ENCODE results near the gene MCTP1. TPM values are rescaled to one million over a fixed set of nuclear protein-coding genes. Genes with fewer than 3 reads are reported as not detected.
A peak's percentile ranks its signal among the peaks of the same experiment; 100 is the strongest.

MCTP1 gene
- total RNA-seq (2013; cell fraction: nucleolus; rRNA removed): 892 and 904 TPM in 2 replicates
- 13.6 and 18.1 TPM in 2 replicates for total RNA-seq (2014; rRNA removed)
- 27.6 and 29.9 TPM in 2 replicates for total RNA-seq (2014; rRNA removed; fragmentation: Illumina TruSeq; extraction: Trizol)
- total RNA-seq (2021): 19.1 and 21.5 TPM in 2 replicates
- polyA plus RNA-seq (2011; ENCODE audit: low read depth): 7.6 TPM
- 45.9 and 73.0 TPM in 2 replicates for polyA plus RNA-seq (2011; rRNA removed)
- polyA plus RNA-seq (2011; cell fraction: cytosol; rRNA removed): 13.7 and 23.2 TPM in 2 replicates
- polyA plus RNA-seq (2011; cell fraction: nucleus; rRNA removed): 39.9 and 46.5 TPM in 2 replicates
- polyA plus RNA-seq (2012): 11.9 and 15.6 TPM in 2 replicates
- polyA plus RNA-seq (2014; fragmentation: Illumina TruSeq; extraction: Trizol): 18.6 and 22.9 TPM in 2 replicates
- 10 to 100 TPM; 12.6 to 22.2 TPM for polyA plus RNA-seq (2014; fragmentation: Nextera tagmentation; extraction: Ambion mirVana)
- 6.5 and 13.1 TPM in 2 replicates for polyA plus RNA-seq (2014; rRNA removed)
- polyA plus RNA-seq (2016; fragmentation: Nextera tagmentation; extraction: Ambion mirVana): 10 to 100 TPM; 17.0 to 20.3 TPM
- polyA minus RNA-seq (2011; rRNA and poly(A)+ RNA removed): 108 and 127 TPM in 2 replicates
- 23.2 and 33.8 TPM in 2 replicates for polyA minus RNA-seq (2011; cell fraction: cytosol; rRNA and poly(A)+ RNA removed)
- polyA minus RNA-seq (2011; cell fraction: nucleus; rRNA and poly(A)+ RNA removed): 168 and 204 TPM in 2 replicates
- Bru-seq, nascent RNA: percentile 82 among the genes with signal in this experiment
- BruChase-seq, experiment 1, labeled RNA remaining after a 6-hour chase: percentile 64 among the genes with signal in this experiment
- BruChase-seq, experiment 2, labeled RNA remaining after a 2-hour chase: percentile 71 among the genes with signal in this experiment
- long read RNA-seq, experiment 1, partial matches to known transcripts: 5 of 22 reads
- long read RNA-seq, experiment 1, other reads (novel, unspliced or antisense): 17 of 22 reads
- long read RNA-seq, experiment 2, partial matches to known transcripts: 60 of 287 reads
- long read RNA-seq, experiment 2, other reads (novel, unspliced or antisense): 217 of 287 reads

DNA sequence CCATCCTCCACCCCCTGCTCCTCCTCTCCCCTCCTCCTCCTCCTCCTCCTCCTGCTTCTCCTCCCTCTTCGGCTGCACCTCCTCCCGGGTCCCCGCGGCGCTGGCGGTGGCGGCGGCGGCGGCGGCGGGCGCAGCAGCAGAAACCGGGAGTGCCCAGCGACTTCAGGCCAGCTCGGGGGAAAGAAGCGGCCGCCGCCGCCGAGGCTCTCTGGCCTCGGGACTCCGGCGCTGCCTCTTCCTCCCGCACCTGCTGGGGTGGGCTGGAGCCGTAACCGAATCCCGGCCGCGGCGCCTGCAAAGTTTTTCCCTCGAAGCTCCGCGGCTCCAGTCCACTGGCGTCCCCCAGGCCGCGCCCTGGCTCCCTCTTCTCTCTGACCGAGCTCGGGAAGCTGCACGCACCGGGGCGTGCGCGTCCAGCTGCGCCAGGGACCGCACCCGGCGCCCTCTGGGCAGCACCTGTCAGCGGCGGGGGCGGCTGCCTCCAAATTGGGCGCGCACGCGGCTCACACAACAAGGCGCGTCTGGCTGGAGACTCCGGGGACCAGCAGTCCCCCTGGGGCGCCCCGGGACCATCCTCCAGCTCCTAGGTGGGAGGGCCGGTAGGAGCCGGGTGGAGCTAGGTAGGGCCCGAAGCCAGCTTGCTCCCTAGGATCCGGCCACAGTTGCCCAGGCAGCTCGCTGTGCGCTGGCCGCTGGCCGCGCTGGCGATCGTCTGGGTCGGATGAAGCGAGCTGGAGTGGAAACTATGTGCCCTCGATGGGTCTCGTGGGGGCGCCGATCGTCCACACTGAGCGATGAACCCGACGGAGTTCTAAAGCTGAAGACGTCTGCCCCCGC lies at the start of gene MCTP1:
MCTP1 (minus strand) TSS at position 523 of the 837 bp plus-strand sequence.
- peak within 1 kb of the TSS; percentile 61 for H2AFZ ChIP-seq (ENCODE audit: control insufficient read depth, low read depth, low read length)
- peak within 1 kb of the TSS; percentile 67 for H3K4me3 ChIP-seq
- no peaks in the 10 kb centered on the region for H3K79me2 ChIP-seq (ENCODE audit: control insufficient read depth, insufficient read depth, low read length)
- FAIRE-seq (no peak), DNase-seq (ENCODE audit: low read depth, low spot score) (no peak), ATAC-seq (peak; percentile 62)
- H3K27me3 ChIP-seq (replicated peaks in 1 of 2; ENCODE audit: control insufficient read depth in 2 of 2, insufficient read depth in 2 of 2, low read length in 1 of 2): peaks cover 2 to 20% of the 10 kb centered on the region in 2 experiments
- no peaks in the 10 kb centered on the region; the same call in 2 of the 3 replicates for H3K9me3 ChIP-seq (replicated peaks; ENCODE audit: control insufficient read depth, insufficient read depth, low read length)
- in situ Hi-C loops (cut with MboI) (no loop called here), intact Hi-C loops (cut with micrococcal nuclease; ENCODE audit: unreplicated experiment) (loop anchor here (5.0 kb wide), 1 partner anchor 563 kb away; no protein-coding TSS in a partner anchor)
- SMC1A ChIA-PET (ENCODE audit: uncharacterized antibody, unreplicated experiment): interaction anchor here (0.7 to 1.5 kb wide), 5 partner anchors 12 to 153 kb away, joined by 3 read pairs; no protein-coding TSS in a partner anchor
- H4K20me1 ChIP-seq (ENCODE audit: control insufficient read depth, insufficient read depth): no peaks in the 10 kb centered on the region
- TF ChIP-seq POLR2A (IDR thresholded peaks at IDR 0.05; ENCODE audit: low read depth, low read length) (no peak), ZSCAN29 (IDR thresholded peaks at IDR 0.05) (no peak), HDAC6 (IDR thresholded peaks at IDR 0.05; ENCODE audit: unreplicated experiment) (peak; percentile 77)
- H3K36me3 ChIP-seq (ENCODE audit: control insufficient read depth in 2 of 2, insufficient read depth in 2 of 2, low read length in 1 of 2): no peaks in the 10 kb centered on the region
- CTCF ChIA-PET: interaction anchor here (1.2 kb wide), 2 partner anchors 48 to 317 kb away, joined by 3 read pairs; no protein-coding TSS in a partner anchor
- WGBS (ENCODE audit: insufficient coverage, insufficient replicate concordance, low lambda C conversion rate, missing lambda C conversion rate): 14% methylated on average over 63 of the region's 83 CpGs
- RAD21 ChIA-PET (ENCODE audit: unreplicated experiment): no interaction called here
- peak within 1 kb of the TSS; percentile 87 for H3K4me2 ChIP-seq (ENCODE audit: control insufficient read depth, insufficient read depth)
- no peak within 1 kb of the TSS for H3K9ac ChIP-seq (ENCODE audit: control insufficient read depth, insufficient read depth, low read length)
- POLR2A ChIA-PET: no interaction called here
- no peaks in the 10 kb centered on the region for H3K4me1 ChIP-seq (ENCODE audit: control insufficient read depth, insufficient read depth, low read length)
- no peak within 1 kb of the TSS for H3K27ac ChIP-seq (ENCODE audit: control insufficient read depth, insufficient read depth)
- BruUV-seq (replicated peaks): no TSS peak

Measured in GM12878 (cell line).